ENCODE measurements around the gene MAMDC2. TPM values are rescaled to one million over a fixed set of nuclear protein-coding genes. Genes with fewer than 3 reads are reported as not detected.

Gene MAMDC2
- total RNA-seq, 1 experiment from 2014 or later = 1.2 TPM

DNA sequence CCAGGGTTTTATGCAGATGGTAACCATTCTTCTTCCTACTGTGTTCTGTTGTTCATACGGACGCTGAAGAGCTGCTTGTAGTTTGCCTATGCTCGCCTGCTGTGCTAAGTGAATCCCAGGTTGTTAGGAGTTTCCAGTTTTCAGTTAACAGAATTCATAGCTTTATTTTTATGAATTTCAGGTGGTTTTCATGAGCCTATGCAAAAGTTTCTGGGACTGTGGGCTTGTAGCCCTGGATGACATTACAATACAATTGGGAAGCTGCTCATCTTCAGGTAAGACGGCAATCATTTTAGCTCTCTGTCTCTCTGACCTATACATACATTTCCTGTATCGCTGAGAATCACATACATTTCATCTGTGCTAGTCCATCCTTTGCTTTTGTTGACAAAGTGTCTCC, 124.9 kb downstream of the MAMDC2 start:
- POLR2A ChIA-PET = no interaction called here

More for the DNA sequence above, 124.9 kb downstream of the MAMDC2 start:
- Histone ChIP-seq H3K4me2 (ENCODE audit: low read length) (no peak overlapping the region), H3K27ac (ENCODE audit: low read depth, low read length) (no peak overlapping the region), H3K4me1 (ENCODE audit: control insufficient read depth in 1 of 2, insufficient read depth in 2 of 2, low read length in 2 of 2) (no peaks in the 10 kb centered on the region), H3K9me2 (ENCODE audit: insufficient read depth) (no peaks in the 10 kb centered on the region), H3K4me3 (replicated peaks in 1 of 2; ENCODE audit: low read depth in 1 of 2, low read length in 2 of 2) (no peak overlapping the region), H3K9ac (ENCODE audit: low read length) (no peak overlapping the region), H3K79me2 (ENCODE audit: insufficient read depth, low read length) (no peaks in the 10 kb centered on the region), H3K27me3 (ENCODE audit: insufficient read depth, low read length) (no peaks in the 10 kb centered on the region), H4K20me1 (ENCODE audit: insufficient read depth) (no peaks in the 10 kb centered on the region), H3K9me3 (ENCODE audit: control insufficient read depth in 1 of 2, insufficient read depth in 1 of 2, low read depth in 1 of 2, low read length in 2 of 2) (no peaks in the 10 kb centered on the region), H2AFZ (ENCODE audit: low read depth, low read length, poor library complexity, severe bottlenecking) (no peak overlapping the region), H3K36me3 (ENCODE audit: control insufficient read depth in 1 of 2, insufficient read depth in 2 of 2, low read length in 2 of 2) (no peaks in the 10 kb centered on the region)
- RAD21 ChIA-PET (ENCODE audit: low non-redundant PET in 1 of 2, low total read pairs in 2 of 2, uncharacterized antibody in 2 of 2, unreplicated experiment in 2 of 2) = no interaction called here
- intact Hi-C loops (cut with micrococcal nuclease) = no loop called here
- BruUV-seq (replicated peaks) = no TSS peak
- CTCF ChIA-PET = no interaction called here
- TF ChIP-seq CTCF (IDR thresholded peaks at IDR 0.05 in 2 of 3, conservative IDR thresholded peaks at IDR 0.05 in 1 of 3; ENCODE audit: borderline replicate concordance in 1 of 3, insufficient read depth in 1 of 3, low read depth in 2 of 3, low read length in 2 of 3) (no peak), SIN3A (IDR thresholded peaks at IDR 0.05; ENCODE audit: low read depth) (no peak), FOSL1 (IDR thresholded peaks at IDR 0.05; ENCODE audit: low read depth) (no peak), ELF1 (IDR thresholded peaks at IDR 0.05; ENCODE audit: borderline replicate concordance, low read depth) (no peak), TCF7L2 (IDR thresholded peaks at IDR 0.05; ENCODE audit: borderline replicate concordance, extremely low read depth, insufficient read depth, insufficient read length) (no peak), EZH2phosphoT487 (IDR thresholded peaks at IDR 0.05; ENCODE audit: borderline replicate concordance) (no peak), SP1 (IDR thresholded peaks at IDR 0.05; ENCODE audit: low read depth) (no peak), JUND (IDR thresholded peaks at IDR 0.05) (no peak), CEBPB (IDR thresholded peaks at IDR 0.05; ENCODE audit: low read depth) (no peak), YY1 (IDR thresholded peaks at IDR 0.05; ENCODE audit: extremely low read depth, insufficient replicate concordance, low read depth, low read length) (no peak), POLR2AphosphoS5 (IDR thresholded peaks at IDR 0.05; ENCODE audit: low read depth, low read length) (no peak), EGR1 (IDR thresholded peaks at IDR 0.05; ENCODE audit: low read depth) (no peak), CBX3 (IDR thresholded peaks at IDR 0.05; ENCODE audit: low read depth) (no peak), SRF (IDR thresholded peaks at IDR 0.05; ENCODE audit: low read depth) (no peak), ZNF274 (IDR thresholded peaks at IDR 0.05; ENCODE audit: low read depth, low read length) (no peak)
- TF ChIP-seq, protein P1, sequence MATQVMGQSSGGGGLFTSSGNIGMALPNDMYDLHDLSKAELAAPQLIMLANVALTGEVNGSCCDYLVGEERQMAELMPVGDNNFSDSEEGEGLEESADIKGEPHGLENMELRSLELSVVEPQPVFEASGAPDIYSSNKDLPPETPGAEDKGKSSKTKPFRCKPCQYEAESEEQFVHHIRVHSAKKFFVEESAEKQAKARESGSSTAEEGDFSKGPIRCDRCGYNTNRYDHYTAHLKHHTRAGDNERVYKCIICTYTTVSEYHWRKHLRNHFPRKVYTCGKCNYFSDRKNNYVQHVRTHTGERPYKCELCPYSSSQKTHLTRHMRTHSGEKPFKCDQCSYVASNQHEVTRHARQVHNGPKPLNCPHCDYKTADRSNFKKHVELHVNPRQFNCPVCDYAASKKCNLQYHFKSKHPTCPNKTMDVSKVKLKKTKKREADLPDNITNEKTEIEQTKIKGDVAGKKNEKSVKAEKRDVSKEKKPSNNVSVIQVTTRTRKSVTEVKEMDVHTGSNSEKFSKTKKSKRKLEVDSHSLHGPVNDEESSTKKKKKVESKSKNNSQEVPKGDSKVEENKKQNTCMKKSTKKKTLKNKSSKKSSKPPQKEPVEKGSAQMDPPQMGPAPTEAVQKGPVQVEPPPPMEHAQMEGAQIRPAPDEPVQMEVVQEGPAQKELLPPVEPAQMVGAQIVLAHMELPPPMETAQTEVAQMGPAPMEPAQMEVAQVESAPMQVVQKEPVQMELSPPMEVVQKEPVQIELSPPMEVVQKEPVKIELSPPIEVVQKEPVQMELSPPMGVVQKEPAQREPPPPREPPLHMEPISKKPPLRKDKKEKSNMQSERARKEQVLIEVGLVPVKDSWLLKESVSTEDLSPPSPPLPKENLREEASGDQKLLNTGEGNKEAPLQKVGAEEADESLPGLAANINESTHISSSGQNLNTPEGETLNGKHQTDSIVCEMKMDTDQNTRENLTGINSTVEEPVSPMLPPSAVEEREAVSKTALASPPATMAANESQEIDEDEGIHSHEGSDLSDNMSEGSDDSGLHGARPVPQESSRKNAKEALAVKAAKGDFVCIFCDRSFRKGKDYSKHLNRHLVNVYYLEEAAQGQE (IDR thresholded peaks at IDR 0.05; ENCODE audit: low read depth) = no peak
- TF ChIP-seq, protein P2, sequence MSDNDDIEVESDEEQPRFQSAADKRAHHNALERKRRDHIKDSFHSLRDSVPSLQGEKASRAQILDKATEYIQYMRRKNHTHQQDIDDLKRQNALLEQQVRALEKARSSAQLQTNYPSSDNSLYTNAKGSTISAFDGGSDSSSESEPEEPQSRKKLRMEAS (IDR thresholded peaks at IDR 0.05) = no peak
- TF ChIP-seq, protein P3, sequence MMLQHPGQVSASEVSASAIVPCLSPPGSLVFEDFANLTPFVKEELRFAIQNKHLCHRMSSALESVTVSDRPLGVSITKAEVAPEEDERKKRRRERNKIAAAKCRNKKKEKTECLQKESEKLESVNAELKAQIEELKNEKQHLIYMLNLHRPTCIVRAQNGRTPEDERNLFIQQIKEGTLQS (IDR thresholded peaks at IDR 0.05) = no peak
- DNase-seq (ENCODE audit: low read depth, low spot score) (no peak), ATAC-seq (no peak)

All from HCT116 (cell line).